HL-60 (cell line): ENCODE measurements around the gene SIL1.
"Not testable (repeated sequence)": the region's sequence is repeated elsewhere in the genome, so short reads cannot be mapped to it uniquely, and the experiment has no call there.

Source experiments
- DNase-seq, 2 experiments: peaks; one replicate each; pipeline ENCODE4 v3.0.0-alpha.2; 2010 to 2020; ENCODE audit warnings: low read depth in 1 of 2, low spot score in 1 of 2
- H3K27ac ChIP-seq: fragments of 250-450 bp; sonication (Bioruptor Pico); replicated peaks from 2 replicates; pipeline ENCODE4 v1.5.1; 2020; ENCODE audit warnings: mild to moderate bottlenecking, moderate library complexity
- H3K27me3 ChIP-seq: fragments of 250-450 bp; sonication (Bioruptor Pico); 2 replicates; pipeline ENCODE4 v1.5.1; 2021; ENCODE audit warnings: mild to moderate bottlenecking, moderate library complexity; ENCODE audit not compliant: insufficient read depth, poor library complexity, severe bottlenecking
- H3K4me3 ChIP-seq: replicated peaks from 2 replicates; pipeline ENCODE4 v1.5.1; 2011; ENCODE audit warnings: mild to moderate bottlenecking, control low read depth, low read length; ENCODE audit not compliant: insufficient read depth
- GABPA ChIP-seq: IDR thresholded peaks from 2 replicates; pipeline ENCODE4 v1.6.1; 2012; ENCODE audit warnings: low read depth
- POLR2AphosphoS5 ChIP-seq: IDR thresholded peaks from 2 replicates; pipeline ENCODE4 v1.6.1; 2012; ENCODE audit warnings: low read depth
- SPI1 ChIP-seq: IDR thresholded peaks from 2 replicates; pipeline ENCODE4 v1.6.1; 2012; ENCODE audit warnings: low read depth, mild to moderate bottlenecking, borderline replicate concordance
- TF ChIP-seq, protein P1 (sequence below): IDR thresholded peaks from 2 replicates; pipeline ENCODE4 v1.6.1; 2012; ENCODE audit warnings: low read depth; ENCODE audit not compliant: insufficient replicate concordance
- TF ChIP-seq, protein P2 (sequence below): IDR thresholded peaks from one replicate; pipeline ENCODE4 v1.5.1; 2011; ENCODE audit warnings: low read length, control low read depth, inconsistent platforms; ENCODE audit not compliant: insufficient read depth

The SIL1 gene

DNA sequence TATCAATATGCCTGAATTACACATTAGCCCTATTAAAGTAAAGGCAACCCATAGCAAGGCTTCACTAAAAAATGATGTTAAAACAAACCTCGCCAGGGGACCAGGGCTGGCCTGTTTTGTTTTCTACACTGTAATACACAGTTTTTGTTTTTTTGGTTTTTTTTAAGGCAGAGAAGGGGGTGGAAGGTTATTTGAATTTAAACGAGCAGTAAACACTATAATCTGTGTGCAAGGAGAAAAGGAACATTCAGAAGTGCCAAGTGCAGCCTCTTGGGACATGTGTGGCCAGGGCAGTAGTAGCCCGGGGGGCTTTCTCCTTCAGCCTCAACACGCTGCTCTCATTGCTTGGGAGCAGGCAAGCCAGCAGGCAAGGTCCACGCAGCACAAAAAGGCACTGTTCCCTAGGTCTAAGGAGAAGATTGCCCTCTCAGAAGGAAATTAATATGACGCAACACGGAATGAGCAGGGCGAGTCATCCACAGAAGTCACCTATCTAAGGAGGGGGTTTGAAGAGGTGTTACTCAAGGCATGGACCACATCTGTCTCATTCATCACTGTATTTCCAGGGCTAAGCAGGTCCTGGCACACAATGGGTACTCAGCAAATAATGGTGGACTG lies 16.2 kb downstream of the SIL1 start:
- H3K27ac ChIP-seq = no peak overlapping the region
- H3K4me3 ChIP-seq = no peak overlapping the region
- no peaks in the 10 kb centered on the region for H3K27me3 ChIP-seq
- DNase-seq = no peak
- TF ChIP-seq, protein P1, sequence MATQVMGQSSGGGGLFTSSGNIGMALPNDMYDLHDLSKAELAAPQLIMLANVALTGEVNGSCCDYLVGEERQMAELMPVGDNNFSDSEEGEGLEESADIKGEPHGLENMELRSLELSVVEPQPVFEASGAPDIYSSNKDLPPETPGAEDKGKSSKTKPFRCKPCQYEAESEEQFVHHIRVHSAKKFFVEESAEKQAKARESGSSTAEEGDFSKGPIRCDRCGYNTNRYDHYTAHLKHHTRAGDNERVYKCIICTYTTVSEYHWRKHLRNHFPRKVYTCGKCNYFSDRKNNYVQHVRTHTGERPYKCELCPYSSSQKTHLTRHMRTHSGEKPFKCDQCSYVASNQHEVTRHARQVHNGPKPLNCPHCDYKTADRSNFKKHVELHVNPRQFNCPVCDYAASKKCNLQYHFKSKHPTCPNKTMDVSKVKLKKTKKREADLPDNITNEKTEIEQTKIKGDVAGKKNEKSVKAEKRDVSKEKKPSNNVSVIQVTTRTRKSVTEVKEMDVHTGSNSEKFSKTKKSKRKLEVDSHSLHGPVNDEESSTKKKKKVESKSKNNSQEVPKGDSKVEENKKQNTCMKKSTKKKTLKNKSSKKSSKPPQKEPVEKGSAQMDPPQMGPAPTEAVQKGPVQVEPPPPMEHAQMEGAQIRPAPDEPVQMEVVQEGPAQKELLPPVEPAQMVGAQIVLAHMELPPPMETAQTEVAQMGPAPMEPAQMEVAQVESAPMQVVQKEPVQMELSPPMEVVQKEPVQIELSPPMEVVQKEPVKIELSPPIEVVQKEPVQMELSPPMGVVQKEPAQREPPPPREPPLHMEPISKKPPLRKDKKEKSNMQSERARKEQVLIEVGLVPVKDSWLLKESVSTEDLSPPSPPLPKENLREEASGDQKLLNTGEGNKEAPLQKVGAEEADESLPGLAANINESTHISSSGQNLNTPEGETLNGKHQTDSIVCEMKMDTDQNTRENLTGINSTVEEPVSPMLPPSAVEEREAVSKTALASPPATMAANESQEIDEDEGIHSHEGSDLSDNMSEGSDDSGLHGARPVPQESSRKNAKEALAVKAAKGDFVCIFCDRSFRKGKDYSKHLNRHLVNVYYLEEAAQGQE = no peak
- TF ChIP-seq, protein P2, sequence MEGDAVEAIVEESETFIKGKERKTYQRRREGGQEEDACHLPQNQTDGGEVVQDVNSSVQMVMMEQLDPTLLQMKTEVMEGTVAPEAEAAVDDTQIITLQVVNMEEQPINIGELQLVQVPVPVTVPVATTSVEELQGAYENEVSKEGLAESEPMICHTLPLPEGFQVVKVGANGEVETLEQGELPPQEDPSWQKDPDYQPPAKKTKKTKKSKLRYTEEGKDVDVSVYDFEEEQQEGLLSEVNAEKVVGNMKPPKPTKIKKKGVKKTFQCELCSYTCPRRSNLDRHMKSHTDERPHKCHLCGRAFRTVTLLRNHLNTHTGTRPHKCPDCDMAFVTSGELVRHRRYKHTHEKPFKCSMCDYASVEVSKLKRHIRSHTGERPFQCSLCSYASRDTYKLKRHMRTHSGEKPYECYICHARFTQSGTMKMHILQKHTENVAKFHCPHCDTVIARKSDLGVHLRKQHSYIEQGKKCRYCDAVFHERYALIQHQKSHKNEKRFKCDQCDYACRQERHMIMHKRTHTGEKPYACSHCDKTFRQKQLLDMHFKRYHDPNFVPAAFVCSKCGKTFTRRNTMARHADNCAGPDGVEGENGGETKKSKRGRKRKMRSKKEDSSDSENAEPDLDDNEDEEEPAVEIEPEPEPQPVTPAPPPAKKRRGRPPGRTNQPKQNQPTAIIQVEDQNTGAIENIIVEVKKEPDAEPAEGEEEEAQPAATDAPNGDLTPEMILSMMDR = no peak
- TF ChIP-seq POLR2AphosphoS5 = no peak
- no peak for TF ChIP-seq SPI1
- TF ChIP-seq GABPA = no peak

DNA sequence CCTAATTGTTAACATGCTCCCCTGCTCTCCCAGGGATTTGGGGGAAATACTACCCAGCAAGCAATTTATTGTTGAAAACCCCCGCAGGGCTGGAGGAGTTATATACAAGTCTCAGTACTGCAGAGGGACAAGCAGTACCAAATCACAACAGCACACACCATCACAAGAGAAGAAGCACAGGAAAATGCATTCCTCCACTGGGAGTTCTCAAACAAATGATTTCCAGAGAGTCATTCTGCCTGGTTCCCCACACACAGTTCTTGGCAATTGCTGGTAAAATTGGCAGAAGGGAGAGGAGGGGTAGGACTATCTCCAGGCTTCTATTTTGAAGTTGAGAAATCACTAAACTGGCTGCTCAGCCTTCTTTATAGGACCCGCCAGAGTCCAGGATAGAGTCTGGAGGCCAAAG lies 16.8 kb downstream of the SIL1 start:
- Histone ChIP-seq H3K4me3 (no peak overlapping the region), H3K27me3 (no peaks in the 10 kb centered on the region), H3K27ac (no peak overlapping the region)
- DNase-seq = no peak
- TF ChIP-seq, protein P2 = no peak
- TF ChIP-seq, protein P1 = no peak
- TF ChIP-seq GABPA (no peak), POLR2AphosphoS5 (no peak)

DNA sequence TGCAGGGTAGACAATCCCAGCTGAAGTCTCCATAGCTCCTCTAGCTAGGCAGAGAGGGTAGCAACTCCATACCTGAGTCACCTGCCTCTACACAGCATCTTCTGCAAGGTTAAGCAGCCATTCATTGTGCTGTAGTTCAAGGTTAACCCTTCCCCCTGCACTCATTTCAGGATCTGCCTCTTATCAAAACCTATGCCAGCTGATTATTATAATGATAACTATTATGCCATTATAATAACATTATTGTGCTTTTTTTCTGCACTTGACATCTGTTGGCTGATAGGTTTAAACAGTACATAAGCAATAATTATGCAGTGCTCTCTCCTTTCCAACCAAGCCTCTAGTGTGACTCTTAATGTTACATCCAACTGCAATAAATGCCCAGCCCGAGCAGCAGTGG lies 17.3 kb downstream of the SIL1 start:
- no peak overlapping the region for H3K4me3 ChIP-seq
- no peaks in the 10 kb centered on the region for H3K27me3 ChIP-seq
- TF ChIP-seq, protein P1 = no peak
- TF ChIP-seq, protein P2 = no peak
- TF ChIP-seq GABPA (no peak), SPI1 (no peak), POLR2AphosphoS5 (no peak)
- no peak for DNase-seq
- no peak overlapping the region for H3K27ac ChIP-seq

DNA sequence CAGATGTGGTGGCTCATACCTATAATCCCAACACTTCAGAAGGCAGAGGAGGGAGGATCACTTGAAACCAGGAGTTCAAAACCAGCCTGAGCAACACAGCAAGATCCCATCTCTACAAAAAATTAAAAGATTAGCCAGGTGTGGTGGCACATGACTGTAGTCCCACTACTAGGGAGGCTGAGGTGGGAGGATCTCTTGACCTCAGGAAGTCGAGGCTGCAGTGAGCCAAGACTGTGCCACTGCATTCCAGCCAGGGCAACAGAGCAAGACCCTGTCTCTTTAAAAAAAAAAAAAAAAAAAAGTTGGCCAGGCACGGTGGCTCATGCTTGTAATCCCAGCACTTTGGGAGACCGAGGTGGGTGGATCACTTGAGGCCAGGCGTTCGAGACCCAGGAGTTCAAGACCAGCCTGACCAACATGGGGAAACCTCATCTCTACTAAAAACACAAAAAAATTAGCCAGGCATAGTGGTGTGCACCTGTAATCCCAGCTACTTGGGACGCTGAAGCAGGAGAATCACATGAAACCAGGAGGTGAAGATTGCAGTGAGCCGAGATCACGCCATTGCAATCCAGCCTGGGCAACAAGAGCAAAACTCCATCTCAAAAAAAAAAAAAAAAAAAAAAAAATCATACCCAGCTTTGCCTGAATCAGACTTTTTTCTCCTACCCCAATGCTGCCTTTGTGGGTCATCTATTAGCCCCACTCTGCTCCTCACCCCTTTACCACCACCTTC lies 18.2 kb downstream of the SIL1 start:
- not testable (repeated sequence) for DNase-seq, H3K4me3 ChIP-seq, H3K27ac ChIP-seq, H3K27me3 ChIP-seq
